GM12878 (cell line): ENCODE results near the gene SLC25A40.

Source experiments
- CTCF ChIP-seq, 3 experiments: IDR thresholded peaks in 2 of 3; conservative IDR thresholded peaks in 1 of 3; 2 replicates each; pipeline ENCODE4 v1.5.1; 2011; ENCODE audit warnings: low read depth in 3 of 3, low read length in 3 of 3, mild to moderate bottlenecking in 3 of 3, control low read depth in 2 of 3, moderate library complexity in 2 of 3, inconsistent platforms in 1 of 3, mixed read lengths in 1 of 3; ENCODE audit not compliant: control insufficient read depth in 2 of 3, insufficient read depth in 1 of 3; ENCODE audit errors: extremely low read depth in 1 of 3
- POLR2A ChIP-seq: IDR thresholded peaks from 2 replicates; pipeline ENCODE4 v1.6.1; 2011; ENCODE audit warnings: low read depth, mild to moderate bottlenecking, low read length
- TCF12 ChIP-seq: IDR thresholded peaks from 2 replicates; pipeline ENCODE4 v1.6.1; 2011; ENCODE audit warnings: low read depth, mild to moderate bottlenecking, low read length
- TCF7 ChIP-seq: IDR thresholded peaks from 2 replicates; pipeline ENCODE4 v1.6.1; 2014; ENCODE audit warnings: antibody characterized with exemption, borderline replicate concordance
- TF ChIP-seq, protein P1 (sequence below): fragments of 450-650 bp; IDR thresholded peaks from 2 replicates; pipeline ENCODE4 v1.6.1; 2017; ENCODE audit warnings: mild to moderate bottlenecking

GRCh38 chr7:87874066-87874465 lies 2.1 kb downstream of the SLC25A40 start:
- TF ChIP-seq TCF7, result no peak
- TF ChIP-seq, protein P1, sequence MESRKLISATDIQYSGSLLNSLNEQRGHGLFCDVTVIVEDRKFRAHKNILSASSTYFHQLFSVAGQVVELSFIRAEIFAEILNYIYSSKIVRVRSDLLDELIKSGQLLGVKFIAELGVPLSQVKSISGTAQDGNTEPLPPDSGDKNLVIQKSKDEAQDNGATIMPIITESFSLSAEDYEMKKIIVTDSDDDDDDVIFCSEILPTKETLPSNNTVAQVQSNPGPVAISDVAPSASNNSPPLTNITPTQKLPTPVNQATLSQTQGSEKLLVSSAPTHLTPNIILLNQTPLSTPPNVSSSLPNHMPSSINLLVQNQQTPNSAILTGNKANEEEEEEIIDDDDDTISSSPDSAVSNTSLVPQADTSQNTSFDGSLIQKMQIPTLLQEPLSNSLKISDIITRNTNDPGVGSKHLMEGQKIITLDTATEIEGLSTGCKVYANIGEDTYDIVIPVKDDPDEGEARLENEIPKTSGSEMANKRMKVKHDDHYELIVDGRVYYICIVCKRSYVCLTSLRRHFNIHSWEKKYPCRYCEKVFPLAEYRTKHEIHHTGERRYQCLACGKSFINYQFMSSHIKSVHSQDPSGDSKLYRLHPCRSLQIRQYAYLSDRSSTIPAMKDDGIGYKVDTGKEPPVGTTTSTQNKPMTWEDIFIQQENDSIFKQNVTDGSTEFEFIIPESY, result no peak
- no peak for TF ChIP-seq CTCF (IDR thresholded peaks at IDR 0.05 in 2 of 3, conservative IDR thresholded peaks at IDR 0.05 in 1 of 3; ENCODE audit: control insufficient read depth in 2 of 3, extremely low read depth in 1 of 3, insufficient read depth in 1 of 3, low read depth in 3 of 3, low read length in 3 of 3)
- TF ChIP-seq TCF12, result no peak
- TF ChIP-seq POLR2A, result no peak
